DND-41 (cell line): Measurements from ENCODE around the gene NEK4.

Experiments
- ATAC-seq: fragments of 200-7000 bp; cut with Tn5 transposase; 3 replicates; pipeline ENCODE4 v1.9.1; 2021; ENCODE audit warnings: low read depth; ENCODE audit not compliant: insufficient read depth
- DNase-seq: peaks from one replicate; pipeline ENCODE4 v3.0.0-alpha.2; 2020
- H2AFZ ChIP-seq: 2 replicates; pipeline ENCODE4 v1.6.0; 2012; ENCODE audit warnings: low read depth, low read length
- H3K27ac ChIP-seq: 2 replicates; pipeline ENCODE4 v1.5.1; 2012; ENCODE audit warnings: low read length, inconsistent platforms
- H3K27me3 ChIP-seq: fragments of 200-600 bp; sonication (generic); 2 replicates; pipeline ENCODE4 v1.6.0; 2012; ENCODE audit warnings: low read length, mild to moderate bottlenecking, inconsistent platforms; ENCODE audit not compliant: insufficient read depth, poor library complexity
- H3K36me3 ChIP-seq: 2 replicates; pipeline ENCODE4 v1.5.1; 2012; ENCODE audit warnings: low read length, inconsistent platforms; ENCODE audit not compliant: insufficient read depth
- H3K4me1 ChIP-seq: 2 replicates; pipeline ENCODE4 v1.5.1; 2012; ENCODE audit warnings: mild to moderate bottlenecking, low read length; ENCODE audit not compliant: insufficient read depth
- H3K4me2 ChIP-seq: 2 replicates; pipeline ENCODE4 v1.6.0; 2012; ENCODE audit warnings: mild to moderate bottlenecking, moderate library complexity, low read length, inconsistent platforms; ENCODE audit not compliant: insufficient read depth
- H3K4me3 ChIP-seq, 2 experiments: fragments of 200-600 bp in 1 of 2; shearing (Covaris generic) in 1 of 2; 2 replicates each; pipeline ENCODE4 v1.5.1; 2012 to 2016; ENCODE audit warnings: inconsistent platforms in 2 of 2, low read length in 2 of 2, mild to moderate bottlenecking in 2 of 2, low read depth in 1 of 2, moderate library complexity in 1 of 2
- H3K79me2 ChIP-seq: 2 replicates; pipeline ENCODE4 v1.6.0; 2012; ENCODE audit warnings: low read length, inconsistent platforms; ENCODE audit not compliant: insufficient read depth
- H3K9ac ChIP-seq: 2 replicates; pipeline ENCODE4 v1.6.0; 2012; ENCODE audit warnings: low read depth, mild to moderate bottlenecking, inconsistent platforms, low read length, moderate library complexity
- H3K9me3 ChIP-seq: 2 replicates; pipeline ENCODE4 v1.5.1; 2012; ENCODE audit warnings: low read length, moderate library complexity, mild to moderate bottlenecking, inconsistent platforms; ENCODE audit not compliant: insufficient read depth, severe bottlenecking
- H4K20me1 ChIP-seq: 2 replicates; pipeline ENCODE4 v1.6.0; 2012; ENCODE audit warnings: low read length; ENCODE audit not compliant: insufficient read depth
- CTCF ChIP-seq: IDR thresholded peaks from 2 replicates; pipeline ENCODE4 v1.5.1; 2012; ENCODE audit warnings: borderline replicate concordance, low read length, moderate library complexity, mild to moderate bottlenecking; ENCODE audit not compliant: poor library complexity, severe bottlenecking; ENCODE audit errors: extremely low read depth
- EZH2 ChIP-seq: IDR thresholded peaks from 3 replicates; pipeline ENCODE4 v1.6.1; 2012; ENCODE audit warnings: borderline replicate concordance, low read depth, mild to moderate bottlenecking, moderate library complexity, low read length, inconsistent platforms; ENCODE audit not compliant: severe bottlenecking

NEK4 gene

GRCh38 chr3:52792961-52793695 lies 22.4 kb upstream of the NEK4 start:
- H3K27me3 ChIP-seq: no peaks in the 10 kb centered on the region
- DNase-seq (no peak), ATAC-seq (no peak)
- no peaks in the 10 kb centered on the region for H4K20me1 ChIP-seq
- no peaks in the 10 kb centered on the region for H3K79me2 ChIP-seq
- H2AFZ ChIP-seq: 0 out of 2 replicates have a peak overlapping the region, but pooled peaks have one; percentile 26
- H3K36me3 ChIP-seq: no peaks in the 10 kb centered on the region
- no peak overlapping the region for H3K4me3 ChIP-seq
- H3K4me1 ChIP-seq: no peaks in the 10 kb centered on the region
- H3K4me2 ChIP-seq: no peak overlapping the region
- no peaks in the 10 kb centered on the region for H3K9me3 ChIP-seq
- no peak overlapping the region for H3K27ac ChIP-seq
- H3K9ac ChIP-seq: no peak overlapping the region
- TF ChIP-seq CTCF (no peak), EZH2 (no peak)

DNA sequence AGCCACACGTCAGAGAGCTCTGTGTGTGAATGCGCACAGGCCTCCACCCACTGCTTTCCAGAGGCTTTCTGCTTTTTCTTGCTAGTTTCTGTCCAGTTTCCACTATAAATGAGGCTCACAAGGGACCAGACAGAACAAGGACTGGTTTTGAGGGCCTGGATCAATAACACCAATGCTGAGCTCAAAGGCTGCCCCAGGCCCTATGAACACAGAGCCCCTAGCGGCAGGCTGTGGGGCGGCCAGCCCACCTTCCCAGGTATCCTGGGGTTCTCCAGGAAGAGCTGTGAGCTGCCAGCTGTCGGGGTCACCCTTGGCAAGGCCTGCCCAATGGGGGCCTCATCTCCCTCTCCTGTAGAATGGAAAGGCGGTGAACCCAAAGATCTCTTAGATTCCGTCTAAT lies 21.7 kb upstream of the NEK4 start:
- H3K9me3 ChIP-seq: no peaks in the 10 kb centered on the region
- H2AFZ ChIP-seq: no peak overlapping the region
- H3K36me3 ChIP-seq: no peaks in the 10 kb centered on the region
- TF ChIP-seq CTCF (no peak), EZH2 (no peak)
- H4K20me1 ChIP-seq: no peaks in the 10 kb centered on the region
- no peak overlapping the region for H3K4me3 ChIP-seq
- no peaks in the 10 kb centered on the region for H3K79me2 ChIP-seq
- ATAC-seq (no peak), DNase-seq (no peak)
- H3K9ac ChIP-seq: no peak overlapping the region
- H3K4me1 ChIP-seq: no peaks in the 10 kb centered on the region
- H3K4me2 ChIP-seq: no peak overlapping the region
- no peak overlapping the region for H3K27ac ChIP-seq
- no peaks in the 10 kb centered on the region for H3K27me3 ChIP-seq

- ATAC-seq: no peak
- Histone ChIP-seq H3K9ac (no peak overlapping the region), H3K4me3 (no peak overlapping the region), H3K4me1 (no peaks in the 10 kb centered on the region), H3K27me3 (no peaks in the 10 kb centered on the region), H3K4me2 (no peak overlapping the region), H3K79me2 (no peaks in the 10 kb centered on the region), H2AFZ (no peak overlapping the region), H4K20me1 (no peaks in the 10 kb centered on the region), H3K9me3 (no peaks in the 10 kb centered on the region), H3K27ac (no peak overlapping the region), H3K36me3 (no peaks in the 10 kb centered on the region)
- TF ChIP-seq CTCF (no peak), EZH2 (no peak)
- no peak for DNase-seq
Observed at GRCh38 chr3:52791928-52792327, 21.2 kb upstream of the NEK4 start.
